ENCODE measurements around the gene RBM20.

The RBM20 gene

DNA sequence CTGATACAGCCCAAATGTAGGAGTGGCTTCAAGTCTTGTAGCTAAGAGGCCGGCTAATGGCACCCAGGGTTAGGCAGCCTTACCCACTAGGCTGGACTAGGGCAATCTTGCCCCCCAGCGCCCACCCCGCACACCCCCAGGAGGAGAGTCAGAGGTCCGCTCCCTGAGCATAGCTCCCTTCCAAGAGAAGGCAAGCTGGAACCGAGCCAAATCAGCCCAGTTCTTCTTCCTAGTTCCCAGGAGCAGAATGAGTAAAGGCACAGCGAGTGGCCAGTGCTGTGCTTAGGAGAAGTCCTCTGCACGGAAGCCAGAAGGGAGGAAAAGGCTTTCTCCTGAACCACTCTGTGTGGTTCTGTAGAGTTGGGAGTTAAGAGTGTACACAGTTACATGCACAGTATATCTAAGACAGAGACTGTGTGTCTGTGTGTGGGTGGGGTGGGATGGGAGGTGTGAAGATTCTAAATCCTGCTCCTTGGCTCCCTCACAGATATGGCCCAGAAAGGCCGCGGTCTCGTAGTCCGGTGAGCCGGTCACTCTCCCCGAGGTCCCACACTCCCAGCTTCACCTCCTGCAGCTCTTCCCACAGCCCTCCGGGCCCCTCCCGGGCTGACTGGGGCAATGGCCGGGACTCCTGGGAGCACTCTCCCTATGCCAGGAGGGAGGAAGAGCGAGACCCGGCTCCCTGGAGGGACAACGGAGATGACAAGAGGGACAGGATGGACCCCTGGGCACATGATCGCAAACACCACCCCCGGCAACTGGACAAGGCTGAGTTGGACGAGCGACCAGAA is 167.8 kb downstream of the RBM20 start:
- DNase-seq (ENCODE audit: low read depth), result no peak

DNA sequence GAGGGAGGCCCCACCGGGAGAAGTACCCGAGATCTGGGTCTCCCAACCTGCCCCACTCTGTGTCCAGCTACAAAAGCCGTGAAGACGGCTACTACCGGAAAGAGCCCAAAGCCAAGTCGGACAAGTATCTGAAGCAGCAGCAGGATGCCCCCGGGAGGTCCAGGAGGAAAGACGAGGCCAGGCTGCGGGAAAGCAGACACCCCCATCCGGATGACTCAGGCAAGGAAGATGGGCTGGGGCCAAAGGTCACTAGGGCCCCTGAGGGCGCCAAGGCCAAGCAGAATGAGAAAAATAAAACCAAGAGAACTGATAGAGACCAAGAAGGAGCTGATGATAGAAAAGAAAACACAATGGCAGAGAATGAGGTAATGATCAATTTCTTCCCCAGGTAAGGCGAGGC is 168.4 kb downstream of the RBM20 start:
- DNase-seq (ENCODE audit: low read depth), result no peak

DNA sequence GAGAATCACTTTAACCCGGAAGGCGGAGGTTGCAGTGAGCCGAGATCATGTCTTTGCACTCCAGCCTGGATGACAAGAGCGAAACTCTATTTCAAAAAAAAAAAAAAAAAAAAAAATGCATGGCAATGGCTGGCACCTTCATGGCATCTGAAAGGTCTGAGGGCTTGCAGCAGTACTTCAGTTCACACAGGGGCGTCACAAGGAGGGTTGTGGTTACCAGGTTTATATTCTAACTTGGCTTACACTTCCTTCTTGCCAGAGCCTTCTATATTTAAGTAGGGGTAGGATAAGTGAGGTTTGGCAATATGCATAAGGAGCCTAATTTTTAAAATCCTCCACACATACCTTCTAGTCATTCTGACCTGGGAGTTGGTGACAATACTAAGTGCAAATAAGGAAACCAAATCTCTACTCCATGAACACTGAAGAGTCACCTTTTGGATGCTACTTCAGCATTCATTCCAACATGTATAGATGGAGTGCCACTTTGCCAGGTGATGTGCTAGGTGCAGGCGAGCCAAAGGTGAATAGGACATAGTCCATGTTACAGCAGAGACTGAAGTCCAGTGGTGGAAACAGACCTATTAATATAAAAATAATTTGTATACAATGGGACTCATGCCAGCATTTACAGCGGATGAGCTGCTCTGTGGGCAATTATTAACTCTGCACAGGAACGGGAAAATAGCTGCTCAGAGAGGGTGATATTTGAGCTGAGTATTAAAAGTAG is 169.8 kb downstream of the RBM20 start:
- no peak for DNase-seq (ENCODE audit: low read depth)

DNA sequence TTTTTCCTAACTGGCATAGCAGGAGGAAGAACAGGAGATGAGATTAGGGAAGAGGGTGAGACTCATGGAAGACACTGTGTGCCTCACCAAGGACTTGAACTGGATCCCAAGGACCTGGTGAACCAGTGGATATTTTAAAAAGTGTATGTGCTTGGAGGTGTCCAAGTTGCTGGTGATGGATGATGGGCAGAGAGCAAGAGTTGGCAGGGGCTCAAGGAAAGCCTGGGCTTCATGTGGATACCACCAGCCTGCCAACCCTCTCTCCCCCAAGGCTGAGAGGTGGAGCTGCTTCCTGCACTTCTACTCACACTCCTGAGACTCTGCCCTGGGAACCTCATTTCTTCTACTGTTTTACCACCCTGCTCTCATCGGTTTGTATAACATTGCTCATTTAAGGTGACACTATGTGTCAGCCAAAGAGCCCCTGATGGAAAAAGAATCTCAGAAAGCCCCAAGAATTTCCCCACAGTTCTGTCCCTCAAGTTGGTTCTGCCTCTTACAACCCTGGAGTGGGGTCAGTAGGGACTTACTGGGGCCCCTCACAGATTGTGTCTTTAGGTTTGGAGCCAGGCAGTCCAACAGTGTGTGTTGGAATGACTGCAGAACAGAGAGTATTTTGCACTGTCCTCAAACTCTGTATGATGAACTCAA is 171.3 kb downstream of the RBM20 start:
- no peak for DNase-seq (ENCODE audit: low read depth)

DNA sequence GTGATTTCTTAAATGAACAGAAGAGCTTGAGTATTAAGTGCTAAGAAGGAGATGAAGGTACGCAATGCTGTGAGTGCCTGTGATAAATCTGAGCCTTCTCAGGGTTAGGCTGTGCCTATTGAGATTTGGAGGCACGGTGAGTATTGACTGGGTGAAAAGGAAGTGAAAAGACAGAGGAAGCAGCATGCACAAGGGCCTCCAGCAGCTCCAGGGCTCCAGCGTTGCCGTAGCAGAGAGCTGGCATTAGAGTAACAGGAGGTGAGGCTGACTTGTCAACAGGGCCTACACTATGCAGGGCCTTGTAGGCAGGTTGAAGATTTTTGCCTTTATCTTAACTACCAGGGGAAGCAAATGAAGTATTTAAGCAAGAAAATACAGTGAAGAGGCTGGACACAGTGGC is 173.5 kb downstream of the RBM20 start:
- no peak for DNase-seq (ENCODE audit: low read depth)

DNA sequence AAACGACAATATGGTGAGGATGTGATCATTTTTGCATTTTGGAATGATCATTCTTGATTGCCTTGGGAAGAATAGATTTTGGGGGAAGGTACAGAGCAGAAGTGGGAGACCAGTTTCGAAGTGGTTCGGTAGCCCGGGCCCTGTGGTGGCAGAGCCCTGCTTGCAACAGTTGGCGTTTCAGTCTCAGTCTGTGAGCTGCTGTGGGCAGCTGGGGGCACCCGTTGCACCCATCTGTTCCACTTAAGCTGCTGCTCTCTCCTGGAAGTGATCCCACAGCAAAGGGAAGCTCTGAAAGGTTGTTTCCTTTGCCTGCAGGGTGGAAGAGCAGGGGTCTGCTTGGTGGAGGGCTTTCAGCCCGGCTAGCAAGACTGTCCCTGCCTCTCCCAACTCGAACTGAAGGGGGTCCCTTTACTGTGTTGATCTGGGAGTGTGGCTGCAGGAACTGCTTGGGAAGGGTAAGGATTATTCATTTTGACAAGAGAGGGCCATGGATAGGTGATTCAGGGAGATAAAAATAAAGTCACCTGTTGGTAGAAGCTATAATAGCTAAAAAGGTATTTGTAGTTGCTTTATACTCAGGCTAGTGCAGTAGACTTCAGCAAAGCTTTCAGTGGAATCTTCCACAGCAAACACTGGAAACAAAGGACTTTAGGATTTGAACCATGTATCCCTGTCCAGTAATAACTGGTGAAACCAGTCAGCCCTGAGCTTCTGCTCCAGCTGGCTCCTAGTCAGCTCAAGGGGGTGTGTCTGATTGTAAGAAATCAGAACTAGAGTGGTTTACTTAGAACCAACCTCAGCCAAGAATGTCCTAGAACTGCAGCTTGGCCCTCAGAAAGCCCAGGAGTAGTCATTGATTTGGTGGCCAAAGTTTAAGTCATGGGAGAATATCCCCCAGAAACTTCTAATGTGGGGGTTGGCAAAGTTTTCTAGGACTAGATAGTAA is 174.4 kb downstream of the RBM20 start:
- DNase-seq (ENCODE audit: low read depth), result no peak

DNA sequence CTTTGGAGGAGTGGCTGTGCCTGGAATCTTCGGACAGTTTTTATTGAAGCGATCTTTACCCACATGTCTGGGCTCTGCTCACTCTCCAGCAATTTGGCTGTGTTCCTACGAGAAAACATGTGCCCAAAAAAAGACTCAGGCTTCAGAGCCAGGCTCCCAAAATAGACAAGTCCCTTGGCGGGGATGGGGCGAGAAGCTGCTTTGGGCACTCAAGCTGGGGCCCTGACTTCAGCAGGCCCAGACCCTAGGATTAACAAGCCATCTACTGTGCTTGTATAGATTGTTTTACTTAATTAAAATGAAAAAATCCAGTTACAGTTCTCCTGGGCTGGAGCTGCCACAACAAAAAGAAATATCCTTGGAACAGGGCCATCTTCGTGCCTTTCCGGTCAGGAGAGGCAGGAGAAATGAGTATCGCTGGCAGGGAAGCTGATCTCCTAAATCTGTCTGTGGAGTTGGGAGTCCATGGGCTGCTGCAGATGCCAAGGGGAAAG is 176.2 kb downstream of the RBM20 start:
- no peak for DNase-seq (ENCODE audit: low read depth)

DNA sequence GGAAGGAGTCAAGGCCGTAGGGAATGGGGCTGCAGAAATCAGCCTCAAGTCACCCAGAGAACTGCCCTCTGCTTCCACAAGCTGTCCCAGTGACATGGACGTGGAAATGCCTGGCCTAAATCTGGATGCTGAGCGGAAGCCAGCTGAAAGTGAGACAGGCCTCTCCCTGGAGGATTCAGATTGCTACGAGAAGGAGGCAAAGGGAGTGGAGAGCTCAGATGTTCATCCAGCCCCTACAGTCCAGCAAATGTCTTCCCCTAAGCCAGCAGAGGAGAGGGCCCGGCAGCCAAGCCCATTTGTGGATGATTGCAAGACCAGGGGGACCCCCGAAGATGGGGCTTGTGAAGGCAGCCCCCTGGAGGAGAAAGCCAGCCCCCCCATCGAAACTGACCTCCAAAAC is 177.4 kb downstream of the RBM20 start:
- no peak for DNase-seq (ENCODE audit: low read depth)

DNA sequence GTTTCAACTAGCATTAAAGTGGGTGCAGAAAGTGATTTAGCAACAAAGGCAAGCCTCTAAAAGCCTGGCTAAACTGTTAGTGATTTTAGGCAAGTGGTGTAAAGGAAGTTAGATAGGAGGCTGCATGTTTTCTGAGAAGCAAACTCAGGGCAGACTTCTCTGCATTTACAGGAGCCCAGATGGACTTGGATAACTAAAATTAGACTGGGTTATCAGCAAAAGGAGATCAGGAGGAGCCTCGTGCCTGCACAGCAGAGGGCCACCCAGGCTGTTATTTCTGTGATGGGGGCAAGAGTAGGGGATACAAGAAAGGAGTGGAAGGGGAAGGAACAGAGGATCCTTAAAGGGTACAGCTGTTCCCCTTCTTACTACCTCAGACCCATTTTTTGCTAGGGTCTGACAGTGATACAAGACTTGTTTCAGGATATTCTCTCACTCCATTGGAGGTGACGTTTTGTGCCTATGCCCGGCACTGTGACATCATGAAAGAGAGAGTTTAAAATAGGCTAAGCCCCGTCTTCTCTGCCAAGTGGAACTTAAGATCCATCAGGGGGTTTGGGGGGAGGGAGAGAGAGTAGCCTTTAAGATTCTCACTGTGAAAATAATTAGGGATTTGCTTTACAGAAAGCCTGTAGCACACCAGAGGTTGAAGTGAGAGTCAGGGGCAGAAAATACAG is 178.0 kb downstream of the RBM20 start:
- DNase-seq (ENCODE audit: low read depth), result no peak

DNA sequence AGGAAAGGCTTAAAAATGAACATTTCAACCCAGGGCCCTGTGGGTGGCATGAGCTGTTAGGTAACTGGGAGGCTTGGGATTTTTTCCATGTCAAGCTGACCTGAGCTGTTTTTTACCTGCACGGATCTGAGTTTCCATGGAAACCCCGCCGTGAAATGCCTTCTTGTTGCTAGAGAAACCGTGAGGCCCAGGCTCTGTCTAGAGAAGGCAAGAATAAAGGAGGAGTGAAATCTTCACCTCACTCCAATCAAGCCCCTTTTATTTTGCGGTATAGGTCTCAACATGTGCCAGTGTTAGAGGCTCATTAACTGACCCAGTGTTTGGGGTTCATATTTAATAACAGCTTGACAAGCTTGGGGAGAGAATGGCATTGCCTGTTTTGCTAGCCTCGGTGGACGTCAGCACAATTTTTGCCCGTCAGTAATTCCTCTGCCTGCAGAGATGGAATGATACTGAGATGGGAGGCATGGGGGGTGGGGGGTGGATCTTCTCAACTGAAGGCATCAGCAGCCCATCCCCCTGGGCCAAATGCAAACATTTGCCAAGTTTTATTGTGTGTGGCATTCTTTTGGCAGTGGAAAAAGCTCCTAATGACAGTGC is 178.7 kb downstream of the RBM20 start:
- no peak for DNase-seq (ENCODE audit: low read depth)

DNA sequence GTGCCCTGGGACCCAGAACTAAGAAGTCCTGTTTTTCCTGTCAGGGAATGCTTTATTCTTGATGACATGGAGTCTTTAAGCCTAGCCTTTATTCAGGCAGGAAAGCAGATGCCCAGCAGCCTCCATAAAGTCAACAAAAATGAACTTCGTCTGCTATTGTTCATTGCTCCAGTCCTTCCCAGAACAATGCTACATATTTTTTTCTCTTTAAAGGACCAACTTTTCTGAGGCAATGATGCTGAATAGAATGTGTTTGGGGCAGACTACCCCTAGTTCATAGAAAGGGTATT is 180.0 kb downstream of the RBM20 start:
- DNase-seq (ENCODE audit: low read depth), result no peak

DNA sequence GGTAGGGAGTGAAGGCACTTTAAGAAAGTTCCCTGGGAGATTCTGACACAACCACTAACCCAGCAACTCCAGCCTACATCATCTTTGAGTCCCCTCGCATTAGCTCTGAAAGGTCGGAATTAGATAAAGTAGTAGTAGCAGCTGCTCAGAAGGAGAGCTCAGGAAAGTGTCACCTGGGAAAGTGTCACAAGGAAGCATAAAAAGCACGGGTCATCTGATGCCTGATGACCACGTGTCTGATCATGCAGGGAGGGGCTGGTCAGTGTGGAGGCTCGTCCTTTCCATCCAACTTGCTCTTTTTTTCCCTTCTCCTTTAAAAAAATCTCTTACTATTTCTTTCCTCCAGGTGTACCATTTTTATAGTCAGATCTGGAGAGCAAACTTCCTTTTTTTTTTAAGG is 180.5 kb downstream of the RBM20 start:
- no peak for DNase-seq (ENCODE audit: low read depth)

DNA sequence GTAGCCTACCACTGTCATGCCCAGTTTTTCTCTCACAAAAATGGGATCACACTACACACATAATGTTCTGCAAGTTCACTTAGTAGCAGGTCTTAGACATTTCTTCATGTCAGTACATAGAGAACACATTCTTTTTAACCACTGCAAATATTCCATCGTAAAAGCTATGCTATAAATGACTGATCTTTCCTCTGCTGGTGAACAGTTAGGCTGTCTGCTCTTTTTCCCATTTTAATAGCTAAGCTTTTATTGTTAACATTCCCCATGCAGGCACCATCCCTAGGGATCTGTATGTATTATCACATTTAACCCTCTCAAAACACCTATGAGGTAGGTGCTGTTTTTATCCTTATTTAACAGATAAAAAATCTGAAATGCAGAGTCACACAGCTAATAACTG is 181.4 kb downstream of the RBM20 start:
- DNase-seq (ENCODE audit: low read depth), result no peak

DNA sequence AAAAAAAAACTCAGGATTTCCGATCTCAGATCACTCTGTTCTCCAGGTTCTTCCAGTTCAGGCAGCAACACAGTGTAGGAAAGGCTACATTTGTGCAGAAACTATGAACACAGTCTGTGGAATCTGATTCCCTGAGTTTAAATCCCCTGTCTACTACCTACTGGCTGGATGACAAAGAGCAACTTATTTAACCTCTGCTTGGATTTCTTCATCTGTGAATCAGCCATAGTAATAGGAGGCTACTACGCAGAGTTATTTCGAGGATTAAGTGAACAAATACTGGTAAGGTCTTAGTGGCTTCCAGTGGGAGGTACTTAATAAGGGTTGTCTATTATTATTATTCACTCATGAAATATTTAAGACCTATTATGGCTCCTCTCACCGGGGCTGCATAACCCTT is 183.3 kb downstream of the RBM20 start:
- DNase-seq (ENCODE audit: low read depth), result no peak

DNA sequence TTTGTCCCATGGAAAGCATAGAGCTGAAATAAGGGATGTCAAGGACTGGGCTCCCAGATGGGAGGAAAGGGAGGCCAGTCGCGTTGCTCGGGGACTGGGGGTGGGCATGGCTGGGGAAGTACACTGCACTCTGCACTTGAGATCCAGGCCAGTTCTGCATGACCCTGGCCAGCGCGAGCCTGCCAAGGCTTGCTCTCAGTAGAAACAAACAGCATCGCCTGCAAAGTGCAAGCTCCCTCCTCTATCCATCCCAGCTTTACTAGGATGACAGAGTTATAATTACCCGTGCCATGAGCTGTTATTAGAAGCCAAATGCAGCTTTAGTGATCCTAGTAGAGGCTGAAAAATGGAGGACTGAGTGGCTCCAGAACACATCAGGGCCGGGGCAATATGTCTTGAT is 183.7 kb downstream of the RBM20 start:
- DNase-seq (ENCODE audit: low read depth), result no peak

DNA sequence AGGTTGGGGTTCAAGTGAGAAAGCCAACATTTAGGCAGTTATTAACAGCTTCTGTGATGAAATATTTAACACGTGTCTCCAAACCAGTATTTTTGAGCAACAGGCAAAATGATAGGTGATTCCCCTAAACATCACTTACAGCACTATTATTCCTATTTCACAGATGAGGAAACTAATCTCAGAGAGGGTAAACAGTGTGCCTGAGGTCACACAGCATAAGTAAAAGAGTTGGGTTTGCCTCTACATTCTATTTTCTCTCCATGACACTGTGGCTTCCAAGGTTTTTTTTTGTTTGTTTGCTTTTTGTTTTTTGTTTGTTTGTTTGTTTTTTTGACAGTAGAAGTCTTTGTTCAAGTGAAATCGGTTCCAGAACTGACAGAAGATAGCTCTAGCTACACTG is 184.4 kb downstream of the RBM20 start:
- no peak for DNase-seq (ENCODE audit: low read depth)

DNA sequence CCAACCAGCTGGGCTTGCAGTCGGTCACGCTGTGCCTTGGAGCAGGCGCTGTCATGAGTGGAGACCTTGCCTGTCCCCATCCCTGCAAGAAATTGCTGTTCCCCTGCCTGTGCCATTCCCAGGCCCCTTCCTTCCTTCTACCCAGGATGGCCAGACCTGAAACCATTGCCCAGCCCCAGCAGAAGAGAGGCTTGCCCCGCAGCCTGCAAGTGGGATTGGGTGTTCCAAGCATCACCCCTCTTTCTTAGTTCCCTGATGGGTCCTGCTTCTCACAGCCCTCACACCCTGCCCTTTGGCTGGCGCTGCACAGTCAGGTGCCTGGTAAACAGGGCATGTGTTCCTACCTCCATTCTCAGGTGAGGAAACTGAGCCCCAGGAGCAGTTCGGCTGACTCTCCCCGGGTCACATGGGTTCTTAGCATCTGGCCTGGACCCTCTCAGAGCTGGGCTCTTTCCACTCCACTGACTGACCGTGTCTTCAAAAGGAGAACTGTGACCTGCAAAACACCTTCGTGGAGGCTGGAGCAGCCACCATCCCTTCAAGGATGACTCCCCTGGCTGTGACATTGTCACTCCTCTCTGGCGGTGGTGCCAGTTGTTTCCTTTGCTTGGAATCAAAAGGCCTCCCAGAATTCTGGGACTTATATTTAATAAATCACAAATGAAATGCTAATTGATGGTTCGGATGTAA is 185.7 kb downstream of the RBM20 start:
- DNase-seq (ENCODE audit: low read depth), result no peak

DNA sequence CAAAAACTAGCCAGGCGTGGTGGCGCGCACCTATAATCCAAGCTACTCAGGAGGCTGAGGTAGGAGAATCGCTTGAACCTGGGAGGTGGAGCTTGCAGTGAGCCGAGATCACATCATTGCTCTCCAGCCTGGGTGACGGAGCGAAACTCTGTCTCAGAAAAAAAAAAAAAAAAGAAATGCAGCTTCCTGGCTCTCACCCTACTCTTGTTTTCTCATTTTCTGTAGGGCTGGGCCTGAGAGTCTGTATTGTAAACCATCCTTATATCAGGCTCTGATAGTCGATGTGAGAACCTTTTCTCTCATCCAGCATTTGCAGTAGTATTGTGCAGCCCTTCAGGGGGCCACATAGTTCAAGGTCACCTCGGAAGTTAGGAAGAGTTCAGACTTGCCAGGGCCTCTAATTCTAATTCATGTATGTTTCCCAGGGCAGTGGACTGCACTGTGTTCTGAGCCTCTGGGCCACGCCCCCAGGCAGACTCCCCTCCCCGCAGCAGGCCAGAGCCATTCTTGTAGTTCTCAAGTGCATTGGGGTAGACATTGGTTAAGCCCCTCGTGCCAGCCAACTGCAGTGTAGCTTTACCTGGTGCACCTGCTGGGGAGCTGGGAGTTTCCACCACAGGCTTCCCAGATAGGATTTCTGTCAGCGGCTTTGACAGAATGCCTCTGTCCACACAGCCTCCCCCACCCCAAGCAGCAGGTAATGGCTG is 189.3 kb downstream of the RBM20 start:
- no peak for DNase-seq (ENCODE audit: low read depth)

DNA sequence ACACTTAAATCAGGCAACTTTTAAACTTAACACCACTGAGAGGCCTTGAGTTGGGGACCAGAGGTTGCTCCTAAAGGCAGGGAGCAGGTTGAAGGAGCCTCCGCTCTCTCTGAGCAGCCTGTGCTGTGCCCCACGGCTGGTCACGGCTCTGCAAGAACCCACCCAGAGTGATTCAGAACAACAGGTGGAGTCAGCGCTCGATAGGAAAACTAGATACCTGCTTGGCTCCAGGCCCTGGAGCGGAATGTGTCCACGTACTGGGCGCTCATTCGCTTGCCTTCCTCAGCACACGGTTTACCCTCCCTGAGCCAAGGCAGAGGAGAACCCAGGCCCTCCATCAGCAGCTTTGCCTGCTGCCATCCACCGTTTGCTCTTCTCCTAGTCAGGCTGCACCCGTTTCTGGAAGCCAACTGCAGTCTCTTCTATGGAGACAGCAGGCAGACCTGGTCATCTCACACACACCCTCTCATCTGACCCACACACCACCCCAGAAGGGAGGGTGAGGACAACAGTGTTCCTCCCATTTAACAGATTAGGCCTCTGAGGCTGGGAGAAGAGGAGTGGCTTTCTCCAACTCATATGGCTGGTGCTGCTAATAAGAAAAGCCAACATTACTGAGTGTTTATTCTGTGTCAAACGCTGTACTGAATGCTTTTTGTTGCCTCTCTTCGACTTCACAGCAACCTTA is 189.9 kb downstream of the RBM20 start:
- no peak for DNase-seq (ENCODE audit: low read depth)
